Limb (tissue), 2 donors: Measurements from ENCODE around the gene HNRNPD.
A peak's percentile ranks its signal among the peaks of the same experiment; 100 is the strongest.
"Not testable (repeated sequence)": the region's sequence is repeated elsewhere in the genome, so short reads cannot be mapped to it uniquely, and the experiment has no call there.

Experiments
- DNase-seq, 2 donors: peaks; one replicate each; pipeline ENCODE4 v3.0.0-alpha.2; 2016; ENCODE audit errors: extremely low spot score in 2 of 2

The HNRNPD gene

GRCh38 chr4:82373816-82374625 is at the start of gene HNRNPD:
HNRNPD (minus strand) TSS chr4:82373991; CDS start chr4:82373678, 313 bp downstream.
- DNase-seq: peak; percentile 98 to 100

- DNase-seq: no peak
Measured at GRCh38 chr4:82422616-82423015, 48.8 kb upstream of the HNRNPD start.

DNA sequence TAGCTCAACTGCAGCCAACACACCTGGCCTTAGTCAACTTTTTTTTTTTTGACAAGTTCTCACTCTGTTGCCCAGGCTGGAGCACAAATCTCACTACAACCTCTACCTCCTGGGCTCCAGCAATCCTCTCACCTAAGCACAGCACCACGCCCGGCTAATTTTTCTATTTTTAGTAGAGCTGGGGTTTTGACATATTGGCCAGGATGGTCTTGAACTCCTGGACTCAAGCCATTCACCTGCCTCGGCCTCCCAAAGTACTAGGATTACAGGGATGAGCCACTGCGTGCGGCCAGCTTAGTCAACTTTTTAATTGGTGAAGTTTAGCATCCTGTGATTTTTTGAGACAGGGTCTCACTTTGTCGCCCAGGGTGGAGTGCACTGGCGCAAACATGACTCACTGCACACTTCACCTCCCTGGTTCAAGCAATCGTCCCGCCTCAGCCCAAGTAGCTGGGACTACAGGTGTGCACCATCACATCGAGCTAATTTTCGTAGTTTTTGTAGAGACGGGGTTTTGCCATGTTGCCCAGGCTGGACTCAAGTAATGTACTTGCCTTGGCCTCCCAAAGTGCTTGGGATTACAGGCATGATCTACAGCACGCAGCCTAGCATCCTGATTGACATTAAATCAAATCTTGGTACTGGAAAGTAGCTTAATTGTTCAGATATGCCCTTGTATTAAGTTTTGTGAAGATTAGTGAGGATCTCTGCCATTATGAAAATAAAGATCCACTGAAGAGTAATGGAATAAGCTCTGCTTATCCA is 48.2 kb upstream of the HNRNPD start:
- no peak for DNase-seq

- no peak for DNase-seq
Measured at GRCh38 chr4:82419451-82419850, 45.7 kb upstream of the HNRNPD start.

DNA sequence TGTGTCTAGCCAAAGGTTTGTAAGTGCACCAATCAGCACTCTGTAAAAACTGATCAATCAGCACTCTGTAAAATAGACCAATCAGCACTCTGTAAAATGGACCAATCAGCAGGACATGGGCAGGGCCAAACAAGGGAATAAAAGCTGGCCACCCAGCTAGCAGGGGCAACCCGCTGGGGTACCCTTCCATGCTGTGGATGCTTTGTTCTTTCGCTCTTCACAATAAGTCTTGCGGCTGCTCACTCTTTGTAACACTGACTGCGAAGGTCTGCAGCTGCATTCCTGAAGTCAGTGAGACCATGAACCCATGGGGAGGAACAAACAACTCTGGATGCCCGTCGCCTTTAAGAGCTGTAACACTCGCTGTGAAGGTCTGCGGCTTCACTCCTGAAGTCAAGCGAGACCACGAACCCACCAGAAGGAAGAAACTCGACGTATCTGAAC is 42.2 kb upstream of the HNRNPD start:
- DNase-seq: no peak

GRCh38 chr4:82415061-82415460 is 41.3 kb upstream of the HNRNPD start:
- DNase-seq: not testable (repeated sequence)

DNA sequence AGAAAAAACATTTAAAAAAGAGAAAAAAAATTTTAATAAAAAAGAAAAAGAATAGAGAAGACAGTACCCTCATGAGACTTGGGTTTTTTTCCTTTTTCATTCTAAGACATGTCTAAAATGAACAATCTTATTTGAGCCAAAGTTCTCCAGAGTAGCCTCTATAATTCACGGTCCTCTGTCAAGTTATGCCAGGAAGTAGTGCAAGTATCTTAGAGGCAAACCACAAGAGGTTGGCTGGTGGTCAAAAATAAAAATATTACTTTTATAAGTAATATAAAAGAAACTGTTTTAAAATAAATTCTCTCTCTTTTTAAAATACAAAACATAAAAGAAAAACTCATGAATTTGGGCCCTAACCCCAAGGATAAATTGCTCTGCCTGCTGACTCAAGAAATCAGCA is 29.9 kb upstream of the HNRNPD start:
- no peak for DNase-seq

DNA sequence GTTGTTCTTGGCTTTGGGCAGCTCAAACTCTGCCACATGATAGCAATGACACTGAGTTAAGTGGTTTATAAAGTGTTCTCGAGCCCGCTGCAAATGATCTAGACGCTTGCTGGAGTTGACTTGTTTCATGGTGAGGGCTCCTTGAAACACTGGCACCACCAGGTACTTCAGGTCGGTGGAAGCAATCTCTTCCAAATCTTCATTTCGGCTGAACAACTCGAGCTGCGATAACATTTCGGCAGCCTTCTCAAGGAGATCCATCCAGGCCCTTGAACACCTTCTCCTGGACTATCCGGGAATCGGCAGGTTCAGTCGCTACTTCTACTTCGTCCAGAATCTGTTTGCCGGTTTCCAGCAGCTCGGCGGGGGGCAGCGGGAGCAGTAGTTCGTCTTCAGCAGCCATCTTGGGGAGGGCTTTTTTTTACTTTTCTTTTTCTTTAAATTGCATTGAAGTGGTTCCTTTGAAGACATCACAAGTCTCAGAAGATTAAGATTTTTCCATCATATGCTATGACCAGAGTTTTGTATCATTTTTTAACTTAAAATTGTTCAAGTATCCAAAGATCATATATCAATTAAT is 28.5 kb upstream of the HNRNPD start:
- no peak for DNase-seq

- DNase-seq: no peak
Measured at GRCh38 chr4:82401600-82401999, 27.8 kb upstream of the HNRNPD start.

- no peak for DNase-seq
Measured at GRCh38 chr4:82398263-82398662, 24.5 kb upstream of the HNRNPD start.

DNA sequence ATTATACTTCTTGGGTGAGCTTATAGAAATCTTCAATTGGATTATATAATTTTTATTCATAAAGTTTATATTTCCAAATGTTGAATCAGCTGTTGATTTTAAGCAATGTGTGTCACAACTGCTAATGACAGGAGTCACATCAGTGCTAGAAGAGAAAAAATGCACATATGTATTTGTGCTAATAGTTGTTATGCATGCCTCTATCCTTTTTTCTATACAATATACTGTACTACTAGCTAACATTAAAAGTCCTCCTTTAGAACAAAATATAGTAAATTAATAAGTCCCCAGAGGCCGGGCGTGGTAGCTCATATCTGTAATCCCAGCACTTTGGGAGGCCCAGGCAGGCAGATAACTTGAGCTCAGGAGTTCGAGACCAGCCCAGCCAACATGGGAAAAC is 23.7 kb upstream of the HNRNPD start:
- no peak for DNase-seq

- DNase-seq: no peak
Measured at GRCh38 chr4:82394896-82395295, 21.1 kb upstream of the HNRNPD start.

DNA sequence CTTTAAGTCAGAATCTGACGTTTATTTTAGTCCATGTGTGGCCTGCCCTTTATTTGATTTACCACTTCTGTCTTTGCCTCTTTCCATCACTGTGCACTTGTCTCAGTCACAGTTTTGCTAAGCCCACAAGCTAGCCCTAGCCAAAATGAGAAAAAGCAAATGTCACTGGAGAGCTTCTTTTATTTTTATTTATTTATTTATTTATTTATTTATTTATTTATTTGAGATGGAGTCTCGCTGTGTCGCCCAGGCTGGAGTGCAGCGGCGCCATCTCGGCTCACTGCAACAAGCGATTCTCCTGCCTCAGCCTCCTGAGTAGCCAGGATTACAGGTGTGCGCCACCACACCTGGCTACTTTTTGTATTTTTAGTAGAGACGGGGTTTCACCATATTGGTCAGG is 16.3 kb upstream of the HNRNPD start:
- DNase-seq: not testable (repeated sequence)

- no peak for DNase-seq
Measured at GRCh38 chr4:82388405-82388804, 14.6 kb upstream of the HNRNPD start.

DNA sequence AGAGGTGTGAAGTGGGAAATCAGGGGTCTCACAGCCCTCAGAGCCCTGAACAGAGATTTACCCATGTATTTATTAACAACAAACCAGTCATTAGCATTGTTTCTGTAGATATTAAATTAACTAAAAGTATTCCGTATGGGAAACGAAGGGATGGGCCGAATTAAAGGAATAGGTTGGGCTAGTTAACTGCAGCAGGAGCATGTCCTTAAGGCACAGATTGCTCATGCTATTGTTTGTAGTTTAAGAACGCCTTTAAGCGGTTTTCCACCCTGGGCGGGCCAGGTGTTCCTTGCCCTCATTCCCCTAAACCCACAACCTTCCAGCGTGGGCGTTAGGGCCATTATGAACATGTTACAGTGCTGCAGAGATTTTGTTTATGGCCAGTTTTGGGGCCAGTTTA is 12.5 kb upstream of the HNRNPD start:
- not testable (repeated sequence) for DNase-seq

GRCh38 chr4:82382751-82383150 is 9.0 kb upstream of the HNRNPD start:
- DNase-seq: no peak

DNA sequence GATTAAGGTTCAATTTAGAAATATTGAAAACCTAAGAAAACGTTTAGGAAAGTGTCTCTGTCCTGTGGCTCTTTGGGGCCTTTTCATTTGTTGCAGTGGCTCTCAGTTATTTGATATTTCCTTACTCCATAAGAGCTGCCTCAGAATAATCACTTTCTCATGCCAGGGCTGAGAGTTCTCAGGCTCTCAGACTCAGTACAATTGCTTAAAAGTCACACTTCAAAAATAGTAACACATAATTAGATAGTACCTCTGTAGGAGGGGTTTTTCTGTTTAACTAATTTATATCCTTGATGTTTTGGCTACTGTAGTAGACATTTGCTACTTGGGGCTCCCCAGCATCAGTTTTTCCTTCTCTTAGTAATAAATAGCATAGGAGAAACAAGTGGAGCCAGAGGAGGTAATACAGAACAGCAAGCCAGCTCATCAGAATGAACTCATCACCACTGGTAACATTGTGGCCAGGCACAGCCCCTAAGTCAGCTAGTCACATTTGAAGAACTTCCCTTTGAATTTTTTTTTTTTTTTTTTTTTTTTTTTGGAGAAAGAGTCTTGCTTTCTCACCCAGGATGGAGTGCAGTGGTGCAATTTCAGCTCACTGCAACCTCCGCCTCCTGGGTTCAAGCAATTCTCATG is 8.0 kb upstream of the HNRNPD start:
- DNase-seq: no peak

DNA sequence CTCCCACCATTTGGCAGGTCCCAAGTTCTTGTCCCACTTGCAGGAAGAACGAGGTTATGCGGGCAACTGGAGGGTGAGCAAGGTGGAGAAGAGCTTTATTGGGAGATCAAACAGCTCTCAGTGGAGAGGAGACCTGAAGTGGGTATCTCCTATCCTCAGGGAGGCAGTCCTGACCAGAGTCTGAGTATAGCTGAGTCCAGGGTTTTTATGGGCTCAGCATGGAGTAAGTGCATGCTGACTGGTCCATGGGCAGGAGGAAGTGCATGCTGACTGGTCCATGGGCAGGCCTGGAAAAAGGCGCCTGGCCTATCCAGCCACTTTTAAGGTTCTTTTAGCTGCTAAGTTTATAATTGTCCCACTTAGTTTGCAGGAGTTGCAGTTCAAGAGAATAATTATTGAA is 7.4 kb upstream of the HNRNPD start:
- no peak for DNase-seq

GRCh38 chr4:82380831-82381230 is 7.0 kb upstream of the HNRNPD start:
- DNase-seq: no peak

- DNase-seq: no peak
Measured at GRCh38 chr4:82380344-82380743, 6.6 kb upstream of the HNRNPD start.

DNA sequence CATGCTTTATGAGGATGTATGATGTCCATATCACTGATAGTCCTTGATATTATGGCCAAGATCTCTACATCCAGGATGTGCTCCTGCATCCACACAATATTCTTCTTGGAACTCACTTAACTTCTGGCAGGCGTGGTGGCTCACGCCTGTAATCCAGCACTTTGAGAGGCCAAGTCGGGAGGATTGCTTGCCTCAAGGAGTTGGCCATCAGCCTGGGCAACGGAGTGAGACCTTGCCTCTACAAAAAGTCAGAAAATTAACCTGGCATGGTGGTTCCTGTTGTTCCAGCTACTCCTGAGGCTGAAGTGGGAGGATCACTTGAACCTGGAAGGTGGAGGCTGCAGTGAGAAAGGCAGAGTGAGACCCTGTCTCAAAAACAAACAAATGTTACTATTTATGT is 2.3 kb upstream of the HNRNPD start:
- no peak for DNase-seq

DNA sequence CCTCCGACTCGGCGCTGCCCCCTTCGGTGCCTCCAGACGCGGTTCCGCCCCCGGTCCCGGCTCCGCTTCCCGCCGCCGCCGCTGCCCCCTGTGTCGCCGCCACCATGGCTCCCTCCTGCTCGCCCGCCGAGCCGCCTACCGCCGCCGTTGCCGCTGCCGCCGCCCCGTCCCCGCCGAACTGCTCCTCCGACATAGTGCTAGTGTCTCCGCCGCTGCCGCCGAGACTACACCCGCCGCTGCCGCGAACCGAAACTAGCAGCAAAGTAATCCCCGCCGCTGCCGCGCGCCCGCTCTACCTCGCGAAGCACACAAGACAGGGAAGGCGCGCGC is 340 bp downstream of the HNRNPD start:
- DNase-seq: no peak
